Activated effector memory CD4-positive, alpha-beta T cell treated with Interleukin-2 at 50 U/mL for 16 hours (primary cell): ENCODE results near the gene GK2.

Source experiments
- DNase-seq: peaks from one replicate; pipeline ENCODE4 v3.0.0-alpha.2; 2020

Gene GK2

DNA sequence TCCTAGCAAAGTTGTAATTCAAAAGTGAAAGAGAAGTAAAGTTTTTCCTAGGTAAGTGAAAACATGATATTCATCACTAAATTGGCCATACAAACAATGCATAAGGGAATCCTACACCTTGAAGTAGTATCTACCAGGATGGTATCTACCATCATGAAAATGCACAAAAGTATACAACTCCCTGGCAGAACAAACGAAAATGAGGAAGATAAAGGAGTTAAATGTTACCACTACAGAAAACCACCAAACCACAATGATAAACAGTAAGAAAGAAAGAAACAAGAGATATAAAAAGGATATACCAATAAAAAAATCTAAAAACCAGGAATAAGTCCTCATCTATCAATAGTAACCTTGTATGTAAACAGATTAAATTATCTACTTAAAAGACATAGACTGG is 26.9 kb downstream of the GK2 start:
- no peak for DNase-seq

GRCh38 chr4:79370026-79370425 is 38.0 kb downstream of the GK2 start:
- DNase-seq: no peak

DNA sequence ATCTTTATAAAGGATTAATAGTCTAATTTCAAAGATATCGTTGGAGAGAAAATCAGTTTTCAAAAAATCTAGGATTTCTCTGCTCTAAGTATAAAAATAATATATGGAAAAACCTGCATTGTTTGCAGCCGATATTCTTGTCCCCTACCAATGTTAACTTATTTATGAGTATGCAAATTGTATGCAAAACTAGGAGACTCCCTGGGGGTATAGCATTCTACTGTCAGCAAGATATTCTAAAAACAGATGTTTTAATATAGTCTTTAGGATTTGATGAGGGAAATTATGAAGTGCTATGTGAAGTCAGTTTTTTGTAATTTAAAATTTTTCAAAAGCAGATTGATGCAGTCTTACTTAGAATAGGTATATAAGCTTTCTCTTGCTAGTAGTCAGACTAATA is 40.9 kb downstream of the GK2 start:
- DNase-seq: no peak

GRCh38 chr4:79366422-79366821 is 41.6 kb downstream of the GK2 start:
- no peak for DNase-seq

- DNase-seq: no peak
Measured at GRCh38 chr4:79364061-79364460, 44.0 kb downstream of the GK2 start.

- no peak for DNase-seq
Measured at GRCh38 chr4:79362626-79363025, 45.4 kb downstream of the GK2 start.

GRCh38 chr4:79360006-79360405 is 48.0 kb downstream of the GK2 start:
- DNase-seq: no peak

- DNase-seq: no peak
Measured at GRCh38 chr4:79358438-79358837, 49.6 kb downstream of the GK2 start.

GRCh38 chr4:79357365-79357764 is 50.7 kb downstream of the GK2 start:
- DNase-seq: no peak
